HG02938 (cell line): ENCODE results near the gene TUBGCP2.
A peak's percentile ranks its signal among the peaks of the same experiment; 100 is the strongest.
"Not testable (repeated sequence)": the region's sequence is repeated elsewhere in the genome, so short reads cannot be mapped to it uniquely, and the experiment has no call there.

Source experiments
- ATAC-seq: cut with Tn5 transposase; IDR thresholded peaks from one replicate; pipeline ENCODE4 v1.9.1; 2021; ENCODE audit warnings: mild to moderate bottlenecking, moderate library complexity; ENCODE audit not compliant: unreplicated experiment

Gene TUBGCP2

GRCh38 chr10:133326745-133327650, 18.3 kb upstream of the TUBGCP2 start:
- ATAC-seq: no peak

- no peak for ATAC-seq
Measured at GRCh38 chr10:133326223-133326551, 17.5 kb upstream of the TUBGCP2 start.

GRCh38 chr10:133325440-133326222, 17.0 kb upstream of the TUBGCP2 start:
- ATAC-seq: no peak

GRCh38 chr10:133324857-133325260, 16.2 kb upstream of the TUBGCP2 start:
- no peak for ATAC-seq

GRCh38 chr10:133324198-133324792, 15.6 kb upstream of the TUBGCP2 start:
- ATAC-seq: no peak

- ATAC-seq: not testable (repeated sequence)
Measured at GRCh38 chr10:133322064-133322709, 13.5 kb upstream of the TUBGCP2 start.

- not testable (repeated sequence) for ATAC-seq
Measured at GRCh38 chr10:133320852-133321422, 12.3 kb upstream of the TUBGCP2 start.

GRCh38 chr10:133318494-133319127, 9.9 kb upstream of the TUBGCP2 start:
- peak; percentile 82 for ATAC-seq

GRCh38 chr10:133316732-133317131, 8.1 kb upstream of the TUBGCP2 start:
- ATAC-seq: no peak

GRCh38 chr10:133316266-133316665, 7.6 kb upstream of the TUBGCP2 start:
- ATAC-seq: no peak

- no peak for ATAC-seq
Measured at GRCh38 chr10:133315847-133316246, 7.2 kb upstream of the TUBGCP2 start.

- no peak for ATAC-seq
Measured at GRCh38 chr10:133314911-133315310, 6.2 kb upstream of the TUBGCP2 start.

- ATAC-seq: no peak
Measured at GRCh38 chr10:133313192-133313591, 4.5 kb upstream of the TUBGCP2 start.

- no peak for ATAC-seq
Measured at GRCh38 chr10:133312769-133313145, 4.1 kb upstream of the TUBGCP2 start.

- ATAC-seq: no peak
Measured at GRCh38 chr10:133312016-133312768, 3.5 kb upstream of the TUBGCP2 start.

- no peak for ATAC-seq
Measured at GRCh38 chr10:133311570-133311969, 2.9 kb upstream of the TUBGCP2 start.

GRCh38 chr10:133310789-133311188, 2.1 kb upstream of the TUBGCP2 start:
- ATAC-seq: no peak

GRCh38 chr10:133310399-133310755, 1.7 kb upstream of the TUBGCP2 start:
- ATAC-seq: no peak

GRCh38 chr10:133309720-133310398, 1.2 kb upstream of the TUBGCP2 start:
- no peak for ATAC-seq
